K562 (cell line): ENCODE measurements around the gene PPP1CA. TPM values are rescaled to one million over a fixed set of nuclear protein-coding genes. Genes with fewer than 3 reads are reported as not detected.

Experiments used
- BRD9 ChIP-seq: fragments of 450-650 bp; IDR thresholded peaks from 2 replicates; pipeline ENCODE4 v1.6.1; 2018; ENCODE audit warnings: low read depth; ENCODE audit not compliant: partially characterized antibody
- DPF2 ChIP-seq: fragments of 450-650 bp; IDR thresholded peaks from 2 replicates; pipeline ENCODE4 v1.6.1; 2016
- ETV6 ChIP-seq, 3 experiments: fragments of 150-350 bp in 1 of 3; sonication (generic) in 1 of 3; formaldehyde crosslinking in 1 of 3; IDR thresholded peaks; 2 replicates each; pipeline versions ENCODE4 v1.6.1 to v1.8.0; 2014 to 2022; ENCODE audit warnings: borderline replicate concordance in 2 of 3, low read depth in 2 of 3, antibody characterized with exemption in 1 of 3, low read length in 1 of 3, mild to moderate bottlenecking in 1 of 3, missing genetic modification reagents in 1 of 3
- FOXM1 ChIP-seq, 2 experiments: fragments of 450-650 bp in 1 of 2; sonication (generic) in 1 of 2; formaldehyde crosslinking in 1 of 2; IDR thresholded peaks; 2 replicates each; pipeline versions ENCODE4 v1.6.1 to v1.9.0; 2017 to 2022; ENCODE audit warnings: low read depth in 2 of 2, mild to moderate bottlenecking in 2 of 2, missing genetic modification reagents in 1 of 2, moderate library complexity in 1 of 2
- HDAC3 ChIP-seq: fragments of 450-650 bp; IDR thresholded peaks from 2 replicates; pipeline ENCODE4 v1.6.1; 2018; ENCODE audit warnings: borderline replicate concordance, mild to moderate bottlenecking, moderate library complexity; ENCODE audit not compliant: partially characterized antibody
- PHF21A ChIP-seq: fragments of 450-650 bp; IDR thresholded peaks from 2 replicates; pipeline ENCODE4 v1.6.1; 2017; ENCODE audit warnings: low read depth, borderline replicate concordance
- RBM25 ChIP-seq: fragments of 200-400 bp; formaldehyde crosslinking; IDR thresholded peaks from 2 replicates; pipeline ENCODE4 v1.6.1; 2018; ENCODE audit warnings: low read length, low read depth, moderate library complexity; ENCODE audit not compliant: severe bottlenecking
- TCFL5 ChIP-seq: fragments of 250-450 bp; sonication (Bioruptor Pico); conservative IDR thresholded peaks from 2 replicates; pipeline ENCODE4 v1.6.1; 2021; ENCODE audit warnings: mild to moderate bottlenecking, moderate library complexity, matching md5 sums
- TEAD2 ChIP-seq: fragments of 450-650 bp; IDR thresholded peaks from 2 replicates; pipeline ENCODE4 v1.6.1; 2016; ENCODE audit warnings: missing genetic modification characterization, control low read depth, missing compliant biosample characterization
- ZC3H11A ChIP-seq: IDR thresholded peaks from 2 replicates; pipeline ENCODE4 v1.6.1; 2012; ENCODE audit warnings: low read depth, low read length, improper control_type of control experiment
- ZKSCAN3 ChIP-seq: fragments of 250-450 bp; sonication (Bioruptor Pico); IDR thresholded peaks from 2 replicates; pipeline ENCODE4 v1.4.0; 2020
- ZNF318 ChIP-seq, 2 experiments: fragments of 450-650 bp; IDR thresholded peaks; 2 replicates each; pipeline ENCODE4 v1.6.1; 2016; ENCODE audit warnings: mild to moderate bottlenecking in 2 of 2, borderline replicate concordance in 1 of 2, low read depth in 1 of 2, moderate library complexity in 1 of 2
- ZNF583 ChIP-seq: fragments of 250-450 bp; sonication (Bioruptor Pico); IDR thresholded peaks from 2 replicates; pipeline ENCODE4 v1.4.0; 2020
- ZNF644 ChIP-seq: fragments of 200-800 bp; sonication (Bioruptor generic); IDR thresholded peaks from 2 replicates; pipeline ENCODE4 v1.6.1; 2016; ENCODE audit warnings: low read depth, missing genetic modification characterization, missing compliant biosample characterization
- polyA plus RNA-seq, 8 experiments: library from polyadenylated mRNA; depleted of rRNA in 4 of 8; stranded (reverse) in 5 of 8; unstranded in 3 of 8; fragments of >200 nt; fragmentation: Nextera tagmentation in 2 of 8; fragmentation: Illumina TruSeq in 1 of 8; extraction: Ambion mirVana in 2 of 8; extraction: Trizol in 1 of 8; gene quantifications; 2 replicates each; pipeline versions ENCODE4 v1.2.1 to v1.2.3, GENCODE V29; 2011 to 2014; ENCODE audit warnings: inconsistent platforms in 1 of 8, missing spikeins in 1 of 8
- total RNA-seq, 7 experiments: library from RNA; depleted of rRNA in 6 of 7; stranded (reverse); fragments of >200 nt in 6 of 7; fragmentation: Illumina TruSeq in 2 of 7; extraction: Trizol in 2 of 7; gene quantifications; 2 replicates each; pipeline versions ENCODE4 v1.2.1 to v1.2.3, GENCODE V29; 2011 to 2021; ENCODE audit warnings: low replicate concordance in 1 of 7
- TF ChIP-seq, protein P1 (sequence below): sonication (generic); IDR thresholded peaks from 2 replicates; pipeline ENCODE4 v1.6.1; 2016
- TF ChIP-seq, protein P2 (sequence below): sonication (generic); formaldehyde crosslinking; IDR thresholded peaks from 2 replicates; pipeline ENCODE4 v1.8.0; 2022; ENCODE audit warnings: mild to moderate bottlenecking, low read depth, missing genetic modification reagents

PPP1CA gene
- total and polyA plus RNA-seq, 9 of the 15 experiments (the other 6 are each of a cell fraction or from before 2014, with no cell fraction given) = 18.2 to 242 (median 188) TPM

GRCh38 chr11:67353317-67354074 is 48.2 kb downstream of the PPP1CA start, which contains the start of gene POLD4 (continued):
- TF ChIP-seq ZNF318 (IDR thresholded peaks at IDR 0.05; ENCODE audit: borderline replicate concordance in 1 of 2, low read depth in 1 of 2) = no peak
- no peak for TF ChIP-seq TCFL5 (CRISPR knock-in tag)
- TF ChIP-seq, protein P1, sequence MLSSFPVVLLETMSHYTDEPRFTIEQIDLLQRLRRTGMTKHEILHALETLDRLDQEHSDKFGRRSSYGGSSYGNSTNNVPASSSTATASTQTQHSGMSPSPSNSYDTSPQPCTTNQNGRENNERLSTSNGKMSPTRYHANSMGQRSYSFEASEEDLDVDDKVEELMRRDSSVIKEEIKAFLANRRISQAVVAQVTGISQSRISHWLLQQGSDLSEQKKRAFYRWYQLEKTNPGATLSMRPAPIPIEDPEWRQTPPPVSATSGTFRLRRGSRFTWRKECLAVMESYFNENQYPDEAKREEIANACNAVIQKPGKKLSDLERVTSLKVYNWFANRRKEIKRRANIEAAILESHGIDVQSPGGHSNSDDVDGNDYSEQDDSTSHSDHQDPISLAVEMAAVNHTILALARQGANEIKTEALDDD = no peak
- TF ChIP-seq ZC3H11A = no peak
- TF ChIP-seq ETV6 (IDR thresholded peaks at IDR 0.05; ENCODE audit: borderline replicate concordance in 1 of 2, low read depth in 2 of 2, low read length in 1 of 2) = no peak
- TF ChIP-seq ETV6 (CRISPR knock-in tag; IDR thresholded peaks at IDR 0.05; ENCODE audit: borderline replicate concordance) = no peak
- no peak for TF ChIP-seq TEAD2 (tag)
- TF ChIP-seq ZNF583 = 0 out of 2 replicates have a peak, but pooled peaks have one; percentile 20
- TF ChIP-seq HDAC3 = no peak
- TF ChIP-seq PHF21A = peak; percentile 33; the same call in 1 of the 2 replicates
- peak; percentile 30 for TF ChIP-seq BRD9
- peak; percentile 30; the same call in 1 of the 2 replicates for TF ChIP-seq DPF2
- peak; percentile 38; the same call in 1 of the 2 replicates for TF ChIP-seq FOXM1 (IDR thresholded peaks at IDR 0.05; ENCODE audit: low read depth)
- TF ChIP-seq FOXM1 (CRISPR knock-in tag; IDR thresholded peaks at IDR 0.05; ENCODE audit: low read depth) = no peak
- TF ChIP-seq ZNF644 (tag) = 0 out of 2 replicates have a peak, but pooled peaks have one; percentile 17
- TF ChIP-seq ZKSCAN3 (CRISPR knock-in tag) = no peak
- TF ChIP-seq RBM25 = peak; percentile 67
- TF ChIP-seq, protein P2, sequence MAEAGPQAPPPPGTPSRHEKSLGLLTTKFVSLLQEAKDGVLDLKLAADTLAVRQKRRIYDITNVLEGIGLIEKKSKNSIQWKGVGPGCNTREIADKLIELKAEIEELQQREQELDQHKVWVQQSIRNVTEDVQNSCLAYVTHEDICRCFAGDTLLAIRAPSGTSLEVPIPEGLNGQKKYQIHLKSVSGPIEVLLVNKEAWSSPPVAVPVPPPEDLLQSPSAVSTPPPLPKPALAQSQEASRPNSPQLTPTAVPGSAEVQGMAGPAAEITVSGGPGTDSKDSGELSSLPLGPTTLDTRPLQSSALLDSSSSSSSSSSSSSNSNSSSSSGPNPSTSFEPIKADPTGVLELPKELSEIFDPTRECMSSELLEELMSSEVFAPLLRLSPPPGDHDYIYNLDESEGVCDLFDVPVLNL (CRISPR knock-in tag) = no peak
